Prostate gland (tissue), 2 donors: Measurements from ENCODE around the gene ROBO4. TPM values are rescaled to one million over a fixed set of nuclear protein-coding genes. Genes with fewer than 3 reads are reported as not detected.

ENCODE experiments used
- DNase-seq: peaks from one replicate; pipeline ENCODE4 v3.0.0-alpha.2; 2019; ENCODE audit warnings: low spot score
- H3K27ac ChIP-seq, 2 donors: fragments of 200-600 bp; sonication (generic); 2 replicates each; pipeline ENCODE4 v1.5.1; 2017 to 2019
- H3K27me3 ChIP-seq: fragments of 200-600 bp; sonication (generic); replicated peaks from 2 replicates; pipeline ENCODE4 v1.5.1; 2019; ENCODE audit not compliant: insufficient read depth
- H3K36me3 ChIP-seq, 2 donors: fragments of 200-600 bp; sonication (generic); 1 replicate in 1 of 2; 2 replicates in 1 of 2; pipeline versions ENCODE4 v1.5.1 to v1.8.1; 2017 to 2019
- H3K4me1 ChIP-seq: fragments of 200-600 bp; sonication (generic); replicated peaks from 2 replicates; pipeline ENCODE4 v1.5.1; 2019
- H3K4me3 ChIP-seq, 2 donors: fragments of 200-600 bp; sonication (generic); 2 replicates each; pipeline ENCODE4 v1.5.1; 2017 to 2019
- H3K9me3 ChIP-seq: fragments of 200-600 bp; sonication (generic); 2 replicates; pipeline ENCODE4 v1.5.1; 2017
- CTCF ChIP-seq, 4 experiments: fragments of 200-600 bp in 2 of 4; fragments of 450-650 bp in 2 of 4; sonication (generic) in 2 of 4; IDR thresholded peaks; 1 replicate in 3 of 4; 2 replicates in 1 of 4; pipeline ENCODE4 v1.5.1; 2016 to 2019; ENCODE audit warnings: antibody characterized with exemption in 4 of 4, mild to moderate bottlenecking in 2 of 4, moderate library complexity in 2 of 4
- POLR2A ChIP-seq: fragments of 450-650 bp; IDR thresholded peaks from one replicate; pipeline ENCODE4 v1.6.1; 2016; ENCODE audit warnings: antibody characterized with exemption, mild to moderate bottlenecking
- POLR2AphosphoS5 ChIP-seq: sonication (generic); formaldehyde crosslinking; IDR thresholded peaks from one replicate; pipeline ENCODE4 v1.6.1; 2017; ENCODE audit warnings: antibody characterized with exemption
- WGBS: methylation state at CpG from one replicate; pipeline ENCODE4 v1.1.5; 2018; 5-methylcytosine and 5-hydroxymethylcytosine counted together
- intact Hi-C: fragments of 100-400 bp; cut with DNase I; formaldehyde crosslinking; loops from one replicate; pipeline ENCODE4 v1.14.2; 2022
- total RNA-seq, 2 donors: library from RNA; depleted of rRNA; stranded (reverse); fragments of >200 nt; gene quantifications; one replicate each; pipeline ENCODE4 v1.1.0, GENCODE V29; 2016

Gene ROBO4
- total RNA-seq, 2 donors from 2014 or later = 8.5 to 22.0 TPM

GRCh38 chr11:124886978-124887666 is 10.5 kb downstream of the ROBO4 start:
- H3K9me3 ChIP-seq = no peaks in the 10 kb centered on the region
- no peaks in the 10 kb centered on the region for H3K36me3 ChIP-seq
- TF ChIP-seq POLR2AphosphoS5 (no peak), POLR2A (no peak), CTCF (IDR thresholded peaks at IDR 0.05) (no peak)
- no peak overlapping the region for H3K4me3 ChIP-seq
- no peaks in the 10 kb centered on the region for H3K27me3 ChIP-seq
- H3K4me1 ChIP-seq = no peaks in the 10 kb centered on the region
- intact Hi-C loops = no loop called here
- H3K27ac ChIP-seq = no peak overlapping the region
- no peak for DNase-seq
- 79% methylated on average over 12 of the region's 12 CpGs for WGBS

GRCh38 chr11:124886476-124886875 is 11.2 kb downstream of the ROBO4 start:
- no peaks in the 10 kb centered on the region for H3K27me3 ChIP-seq
- 91% methylated on average over 11 of the region's 11 CpGs for WGBS
- DNase-seq = no peak

GRCh38 chr11:124884869-124885479 is 12.7 kb downstream of the ROBO4 start:
- intact Hi-C loops = no loop called here
- Histone ChIP-seq H3K4me3 (no peak overlapping the region), H3K36me3 (no peaks in the 10 kb centered on the region), H3K27me3 (no peaks in the 10 kb centered on the region), H3K9me3 (no peaks in the 10 kb centered on the region), H3K27ac (no peak overlapping the region), H3K4me1 (no peaks in the 10 kb centered on the region)
- TF ChIP-seq POLR2AphosphoS5 = no peak
- TF ChIP-seq POLR2A = no peak
- no peak for TF ChIP-seq CTCF (IDR thresholded peaks at IDR 0.05)
- no peak for DNase-seq
- WGBS = 84% methylated on average over 5 of the region's 5 CpGs

More at GRCh38 chr11:124886476-124886875, 11.2 kb downstream of the ROBO4 start:
- Histone ChIP-seq H3K4me3 (no peak overlapping the region), H3K4me1 (no peaks in the 10 kb centered on the region), H3K9me3 (no peaks in the 10 kb centered on the region), H3K27ac (no peak overlapping the region), H3K36me3 (no peaks in the 10 kb centered on the region)
- TF ChIP-seq POLR2A (no peak), CTCF (IDR thresholded peaks at IDR 0.05) (no peak), POLR2AphosphoS5 (no peak)
- intact Hi-C loops = no loop called here

GRCh38 chr11:124884340-124884739 is 13.3 kb downstream of the ROBO4 start:
- no peaks in the 10 kb centered on the region for H3K27me3 ChIP-seq
- 86% methylated on average over 1 of the region's 1 CpG for WGBS
- TF ChIP-seq POLR2A (no peak), CTCF (IDR thresholded peaks at IDR 0.05) (no peak), POLR2AphosphoS5 (no peak)
- intact Hi-C loops = no loop called here
- no peak overlapping the region for H3K4me3 ChIP-seq
- DNase-seq = no peak
- no peak overlapping the region for H3K27ac ChIP-seq
- H3K4me1 ChIP-seq = no peaks in the 10 kb centered on the region
- H3K36me3 ChIP-seq = no peaks in the 10 kb centered on the region
- H3K9me3 ChIP-seq = no peaks in the 10 kb centered on the region
